Karpas-422 (cell line): ENCODE measurements around the gene VARS2. TPM values are rescaled to one million over a fixed set of nuclear protein-coding genes. Genes with fewer than 3 reads are reported as not detected.

Experiments
- DNase-seq: peaks from one replicate; pipeline ENCODE4 v3.0.0-alpha.2; 2015
- H2AFZ ChIP-seq: fragments of 200-600 bp; sonication (generic); 2 replicates; pipeline ENCODE4 v1.6.1; 2014; ENCODE audit warnings: antibody characterized with exemption, low read length, mixed read lengths
- H3K27ac ChIP-seq: fragments of 200-600 bp; sonication (generic); 2 replicates; pipeline ENCODE4 v1.5.1; 2014; ENCODE audit warnings: mild to moderate bottlenecking, low read length, moderate library complexity
- H3K27me3 ChIP-seq: fragments of 200-600 bp; sonication (generic); 2 replicates; pipeline ENCODE4 v1.6.1; 2014; ENCODE audit warnings: low read length, mixed read lengths
- H3K36me3 ChIP-seq: fragments of 200-600 bp; sonication (generic); 2 replicates; pipeline ENCODE4 v1.6.1; 2014; ENCODE audit warnings: low read length, mixed read lengths; ENCODE audit not compliant: insufficient read depth
- H3K4me1 ChIP-seq: fragments of 200-600 bp; sonication (generic); 2 replicates; pipeline ENCODE4 v1.6.1; 2014; ENCODE audit warnings: mild to moderate bottlenecking, low read length, mixed read lengths
- H3K4me2 ChIP-seq: fragments of 200-600 bp; sonication (generic); 2 replicates; pipeline ENCODE4 v1.6.1; 2014; ENCODE audit warnings: low read length, low read depth, mild to moderate bottlenecking; ENCODE audit not compliant: poor library complexity, severe bottlenecking
- H3K4me3 ChIP-seq: fragments of 200-600 bp; sonication (generic); 2 replicates; pipeline ENCODE4 v1.5.1; 2014; ENCODE audit warnings: mild to moderate bottlenecking, antibody characterized with exemption, low read length, mixed read lengths
- H3K79me2 ChIP-seq: fragments of 200-600 bp; sonication (generic); 2 replicates; pipeline ENCODE4 v1.6.1; 2014; ENCODE audit warnings: mild to moderate bottlenecking, low read length, mixed read lengths
- H3K9ac ChIP-seq: fragments of 200-600 bp; sonication (generic); 2 replicates; pipeline ENCODE4 v1.6.0; 2014; ENCODE audit warnings: low read length
- H3K9me2 ChIP-seq: fragments of 200-600 bp; sonication (generic), shearing (Covaris generic); replicated peaks from 2 replicates; pipeline ENCODE4 v1.6.0; 2014; ENCODE audit warnings: mild to moderate bottlenecking, low read length, moderate library complexity; ENCODE audit not compliant: insufficient read depth
- H3K9me3 ChIP-seq: fragments of 300-700, 200-600 bp; sonication (generic); 2 replicates; pipeline ENCODE4 v1.6.1; 2014; ENCODE audit warnings: low read length, mixed read lengths
- H4K20me1 ChIP-seq: fragments of 200-600 bp; sonication (generic); 2 replicates; pipeline ENCODE4 v1.6.1; 2014; ENCODE audit warnings: mild to moderate bottlenecking, antibody characterized with exemption, low read length, low read depth; ENCODE audit not compliant: insufficient read depth
- total RNA-seq: library from RNA; depleted of rRNA; stranded (reverse); fragments of >200 nt; shearing (Covaris generic); gene quantifications from 2 replicates; pipeline ENCODE4 v1.2.3, GENCODE V29; 2014; ENCODE audit warnings: low replicate concordance

Gene VARS2
- total RNA-seq, 1 experiment from 2014 or later, result 42.3 TPM

DNA sequence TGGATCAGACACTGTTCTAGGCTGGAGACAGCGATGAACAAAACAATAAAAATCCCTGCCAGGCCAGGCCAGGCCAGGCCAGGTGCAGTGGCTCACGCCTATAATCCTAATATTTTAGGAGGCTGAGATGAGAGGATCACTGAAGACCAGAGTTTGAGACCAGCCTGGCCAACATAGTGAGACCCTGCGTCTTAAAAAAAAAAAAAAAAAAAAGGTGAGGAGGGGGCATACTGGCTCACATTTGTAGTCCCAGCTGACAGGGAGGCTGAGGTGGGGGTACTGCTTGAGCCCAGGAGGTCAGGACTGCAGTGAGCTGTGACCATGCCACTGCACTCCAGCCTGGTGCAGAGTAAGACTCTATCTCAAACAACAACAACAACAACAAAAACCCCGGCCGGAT is 31.2 kb downstream of the VARS2 start:
- Histone ChIP-seq H3K9ac (no peak overlapping the region), H3K36me3 (no peaks in the 10 kb centered on the region), H3K9me2 (no peaks in the 10 kb centered on the region), H4K20me1 (no peaks in the 10 kb centered on the region), H3K4me1 (peaks cover 8% of the 10 kb centered on the region), H3K9me3 (no peaks in the 10 kb centered on the region), H3K79me2 (no peaks in the 10 kb centered on the region), H3K4me2 (no peak overlapping the region), H3K27me3 (no peaks in the 10 kb centered on the region), H3K27ac (no peak overlapping the region), H2AFZ (no peak overlapping the region), H3K4me3 (no peak overlapping the region)
- DNase-seq, result no peak

DNA sequence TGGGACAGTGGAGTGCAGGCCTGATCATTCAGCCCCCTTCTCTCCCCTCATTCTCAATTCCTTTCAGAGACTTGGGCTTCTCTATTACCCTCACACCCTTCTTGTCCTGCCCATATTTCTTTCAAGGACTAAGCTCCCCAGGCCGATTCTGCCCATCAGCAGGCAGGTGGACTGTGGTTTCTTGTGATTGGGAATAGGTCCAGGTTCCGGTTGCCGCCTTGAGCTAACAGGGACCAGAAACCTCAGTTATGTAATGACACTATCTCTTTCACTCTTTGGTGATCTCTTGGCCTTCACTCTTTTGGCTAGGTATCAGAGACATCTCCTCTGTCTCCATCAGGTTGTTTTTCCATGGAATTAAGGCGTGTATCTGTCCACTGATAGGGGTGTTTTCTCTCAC is 33.2 kb downstream of the VARS2 start:
- Histone ChIP-seq H3K36me3 (no peaks in the 10 kb centered on the region), H3K27me3 (no peaks in the 10 kb centered on the region), H3K4me3 (no peak overlapping the region)

DNA sequence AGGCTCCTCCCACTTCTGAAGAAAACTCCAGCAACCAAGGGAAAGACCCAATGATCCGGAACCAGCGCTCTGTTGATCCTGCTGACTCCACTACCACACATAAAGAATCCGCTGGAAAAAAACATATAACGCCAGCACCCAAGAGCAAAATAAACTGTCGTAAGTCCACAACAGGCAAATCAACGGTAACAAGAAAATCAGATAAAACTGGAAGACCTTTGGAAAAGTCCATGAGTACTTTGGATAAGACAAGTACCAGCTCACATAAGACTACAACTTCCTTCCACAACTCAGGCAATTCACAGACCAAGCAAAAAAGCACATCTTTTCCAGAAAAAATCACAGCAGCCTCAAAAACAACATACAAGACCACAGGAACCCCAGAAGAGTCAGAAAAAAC is 34.8 kb downstream of the VARS2 start:
- Histone ChIP-seq H3K79me2 (no peaks in the 10 kb centered on the region), H3K4me3 (no peak overlapping the region), H3K27me3 (no peaks in the 10 kb centered on the region), H3K27ac (no peak overlapping the region), H3K9ac (no peak overlapping the region), H3K9me3 (no peaks in the 10 kb centered on the region), H3K4me2 (no peak overlapping the region), H3K4me1 (no peaks in the 10 kb centered on the region), H3K9me2 (no peaks in the 10 kb centered on the region), H3K36me3 (no peaks in the 10 kb centered on the region), H4K20me1 (no peaks in the 10 kb centered on the region), H2AFZ (no peak overlapping the region)
- DNase-seq, result no peak

More for the DNA sequence above, 33.2 kb downstream of the VARS2 start:
- no peak for DNase-seq
- Histone ChIP-seq H2AFZ (no peak overlapping the region), H3K4me1 (no peaks in the 10 kb centered on the region), H3K79me2 (no peaks in the 10 kb centered on the region), H3K9ac (no peak overlapping the region), H3K4me2 (no peak overlapping the region), H3K9me2 (no peaks in the 10 kb centered on the region), H3K9me3 (no peaks in the 10 kb centered on the region), H4K20me1 (no peaks in the 10 kb centered on the region), H3K27ac (no peak overlapping the region)

DNA sequence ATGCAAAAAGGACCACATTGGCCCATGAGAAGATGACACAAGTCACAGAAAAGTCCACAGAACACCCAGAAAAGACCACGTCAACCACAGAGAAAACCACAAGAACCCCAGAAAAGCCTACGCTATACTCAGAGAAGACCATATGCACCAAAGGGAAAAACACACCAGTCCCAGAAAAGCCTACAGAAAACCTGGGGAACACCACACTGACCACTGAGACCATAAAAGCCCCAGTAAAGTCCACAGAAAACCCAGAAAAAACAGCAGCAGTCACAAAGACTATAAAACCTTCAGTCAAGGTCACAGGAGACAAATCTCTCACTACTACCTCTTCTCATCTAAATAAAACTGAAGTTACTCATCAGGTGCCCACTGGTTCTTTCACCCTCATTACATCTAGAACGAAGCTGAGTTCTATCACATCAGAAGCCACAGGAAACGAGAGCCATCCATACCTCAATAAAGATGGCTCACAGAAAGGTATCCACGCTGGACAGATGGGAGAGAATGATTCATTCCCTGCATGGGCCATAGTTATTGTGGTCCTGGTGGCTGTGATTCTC is 38.0 kb downstream of the VARS2 start:
- Histone ChIP-seq H3K79me2 (no peaks in the 10 kb centered on the region), H3K27me3 (no peaks in the 10 kb centered on the region), H4K20me1 (no peaks in the 10 kb centered on the region), H3K4me1 (peaks cover 15% of the 10 kb centered on the region), H3K27ac (no peak overlapping the region), H3K4me2 (no peak overlapping the region), H3K9me3 (no peaks in the 10 kb centered on the region), H3K9me2 (no peaks in the 10 kb centered on the region), H3K9ac (no peak overlapping the region), H3K36me3 (no peaks in the 10 kb centered on the region), H2AFZ (no peak overlapping the region), H3K4me3 (no peak overlapping the region)
- no peak for DNase-seq

DNA sequence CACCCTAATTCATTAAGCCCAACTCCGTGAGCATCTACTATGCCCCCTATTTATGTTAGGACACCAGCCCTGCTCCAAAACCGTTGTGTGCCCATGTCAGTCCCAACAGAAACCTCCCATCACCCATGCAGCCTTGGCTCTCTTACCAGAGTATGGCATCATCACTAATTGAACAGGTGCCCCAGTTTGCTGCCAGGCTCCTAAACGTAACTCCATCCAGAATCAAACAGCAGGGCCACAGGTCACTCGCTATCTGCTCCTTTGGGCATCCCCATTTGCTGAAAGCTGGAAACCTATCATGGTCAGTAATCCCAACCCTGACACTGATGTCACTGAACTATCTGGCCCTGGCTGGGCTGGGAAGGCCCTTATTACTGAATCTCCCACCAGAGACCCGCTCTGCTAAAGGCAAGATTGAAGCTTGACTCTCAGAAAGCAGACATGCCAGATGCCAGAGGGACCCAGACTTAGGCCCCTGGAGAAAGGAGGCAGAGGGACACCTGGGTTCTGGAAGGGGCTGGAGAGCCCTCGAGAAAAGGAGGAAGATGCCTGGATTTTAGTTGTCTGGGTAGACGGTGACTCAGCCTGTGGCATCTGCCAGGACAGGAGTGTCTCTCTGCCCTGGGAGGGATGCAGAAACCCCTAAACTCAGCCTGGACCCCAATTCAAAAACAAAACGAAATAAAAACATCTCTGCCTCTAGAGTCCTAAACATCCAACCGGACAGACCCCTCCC is 40.8 kb downstream of the VARS2 start:
- no peaks in the 10 kb centered on the region for H3K79me2 ChIP-seq
- H3K4me2 ChIP-seq, result peak overlapping the region; percentile 70
- no peaks in the 10 kb centered on the region for H4K20me1 ChIP-seq
- H3K36me3 ChIP-seq, result no peaks in the 10 kb centered on the region
- no peak for DNase-seq
- peak overlapping the region; percentile 85; the same call in 1 of the 2 replicates for H2AFZ ChIP-seq
- no peaks in the 10 kb centered on the region for H3K9me2 ChIP-seq
- no peaks in the 10 kb centered on the region for H3K27me3 ChIP-seq
- H3K4me1 ChIP-seq, result peaks cover 15% of the 10 kb centered on the region
- peak overlapping the region; percentile 66 for H3K9ac ChIP-seq
- H3K27ac ChIP-seq, result no peak overlapping the region
- H3K4me3 ChIP-seq, result peak overlapping the region; percentile 65
- H3K9me3 ChIP-seq, result no peaks in the 10 kb centered on the region

DNA sequence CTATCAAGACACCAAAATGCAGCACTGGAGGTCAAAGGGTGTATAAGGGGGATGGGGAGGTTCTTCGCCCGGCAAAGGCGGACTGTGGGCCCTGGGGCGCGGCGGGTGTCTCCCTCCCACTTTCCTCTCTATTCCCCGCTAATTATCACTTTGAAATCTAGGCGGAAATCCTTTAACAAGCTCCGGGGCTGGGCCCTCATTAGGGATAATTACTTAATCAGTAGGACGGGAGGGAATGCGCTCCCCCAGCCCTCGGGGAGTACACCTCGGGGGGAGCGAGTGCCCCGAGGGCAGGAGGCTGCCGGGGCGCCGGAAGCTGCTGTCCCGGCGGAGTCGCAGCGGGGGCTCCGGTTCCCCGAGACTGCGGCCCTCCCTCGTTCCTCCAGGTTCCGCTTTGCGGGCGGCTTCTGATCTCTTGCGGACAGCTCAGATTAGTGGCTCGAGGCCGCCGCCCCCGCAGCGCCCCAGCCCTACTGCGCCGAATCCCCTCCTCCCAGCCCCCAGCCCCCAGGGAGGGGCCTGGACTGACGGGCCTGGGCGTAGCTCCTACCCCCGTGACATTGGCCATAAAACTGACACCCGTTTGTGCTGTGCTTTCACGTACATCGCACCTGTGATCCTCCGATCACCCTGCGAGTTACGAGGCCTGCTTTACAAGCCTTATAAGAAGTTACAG is 41.5 kb downstream of the VARS2 start:
- H3K9me2 ChIP-seq, result no peaks in the 10 kb centered on the region
- H3K27ac ChIP-seq, result no peak overlapping the region
- no peaks in the 10 kb centered on the region for H3K27me3 ChIP-seq
- H3K36me3 ChIP-seq, result no peaks in the 10 kb centered on the region
- H3K9me3 ChIP-seq, result no peaks in the 10 kb centered on the region
- peak overlapping the region; percentile 65 for H3K4me3 ChIP-seq
- H3K4me2 ChIP-seq, result peak overlapping the region; percentile 70
- peak overlapping the region; percentile 85 for H2AFZ ChIP-seq
- peak overlapping the region; percentile 66 for H3K9ac ChIP-seq
- DNase-seq, result peak; percentile 89
- no peaks in the 10 kb centered on the region for H4K20me1 ChIP-seq
- H3K4me1 ChIP-seq, result peaks cover 15% of the 10 kb centered on the region
- H3K79me2 ChIP-seq, result no peaks in the 10 kb centered on the region

DNA sequence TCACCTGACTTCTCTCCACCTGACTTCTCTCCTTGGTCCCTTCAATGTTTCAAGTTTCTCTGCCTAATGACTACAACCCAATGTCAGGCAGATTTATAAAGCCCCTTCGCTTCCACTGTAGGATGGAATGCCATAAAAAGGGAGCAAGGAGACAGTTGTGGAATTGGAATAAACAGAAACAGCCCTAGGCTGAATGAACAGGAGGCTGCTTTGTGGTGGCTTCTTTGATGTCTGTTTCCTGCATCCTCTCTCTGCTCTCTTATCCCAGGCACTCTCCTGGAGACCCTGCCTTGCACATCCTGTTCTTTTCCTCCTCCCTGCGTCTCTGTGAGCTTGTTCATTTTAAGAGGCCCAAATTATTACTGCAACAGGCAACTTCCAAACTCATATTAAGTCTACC is 43.7 kb downstream of the VARS2 start:
- no peak for DNase-seq
- no peak overlapping the region for H3K4me3 ChIP-seq
- H2AFZ ChIP-seq, result no peak overlapping the region
- H3K79me2 ChIP-seq, result no peaks in the 10 kb centered on the region
- H3K9me3 ChIP-seq, result no peaks in the 10 kb centered on the region
- no peaks in the 10 kb centered on the region for H4K20me1 ChIP-seq
- H3K4me2 ChIP-seq, result no peak overlapping the region
- H3K27me3 ChIP-seq, result no peaks in the 10 kb centered on the region
- no peak overlapping the region for H3K27ac ChIP-seq
- H3K36me3 ChIP-seq, result no peaks in the 10 kb centered on the region
- H3K4me1 ChIP-seq, result peaks cover 15% of the 10 kb centered on the region
- H3K9me2 ChIP-seq, result no peaks in the 10 kb centered on the region
- no peak overlapping the region for H3K9ac ChIP-seq

DNA sequence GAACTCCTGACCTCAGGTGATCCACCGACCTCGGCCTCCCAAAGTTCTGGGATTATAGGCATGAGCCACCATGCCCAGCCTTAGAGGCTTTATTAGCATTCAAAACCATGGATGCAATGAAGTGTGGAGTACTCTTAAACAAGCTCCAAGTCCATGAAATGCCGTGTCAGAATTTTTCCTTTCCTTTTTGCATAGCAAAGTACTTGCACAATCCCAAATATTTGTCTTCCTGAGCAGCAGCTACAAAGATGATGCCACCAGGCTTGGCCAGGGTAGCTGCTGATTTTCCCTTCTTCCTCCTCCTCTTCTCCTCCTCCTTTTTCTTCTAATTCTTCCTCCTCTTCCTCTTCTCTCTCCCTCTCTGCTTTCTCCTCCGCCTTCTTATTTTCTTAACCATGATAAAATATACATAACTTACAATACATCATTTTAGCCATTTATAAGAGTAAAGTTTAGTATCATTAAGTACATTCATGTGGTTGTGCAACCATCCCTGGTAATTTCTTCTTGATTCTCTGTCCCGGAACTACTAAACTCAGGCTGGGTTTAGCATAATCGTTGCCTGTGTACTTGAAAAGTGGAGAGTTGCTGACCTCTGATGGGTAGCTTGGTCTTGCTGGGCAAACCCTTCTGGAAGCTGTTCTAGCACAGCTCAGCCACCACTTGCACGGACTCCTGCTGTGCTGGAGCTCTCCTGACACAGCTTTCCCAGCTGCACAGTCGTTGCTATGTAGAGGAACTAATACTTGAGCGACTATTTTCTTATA is 47.1 kb downstream of the VARS2 start:
- DNase-seq, result no peak
- Histone ChIP-seq H3K9ac (no peak overlapping the region), H3K79me2 (no peaks in the 10 kb centered on the region), H3K9me3 (no peaks in the 10 kb centered on the region), H3K27ac (no peak overlapping the region), H3K4me2 (no peak overlapping the region), H3K4me3 (no peak overlapping the region), H4K20me1 (no peaks in the 10 kb centered on the region), H3K36me3 (no peaks in the 10 kb centered on the region), H3K4me1 (peaks cover 2% of the 10 kb centered on the region), H3K9me2 (no peaks in the 10 kb centered on the region), H3K27me3 (no peaks in the 10 kb centered on the region), H2AFZ (no peak overlapping the region)
